T-cell (primary cell): Measurements from ENCODE around the gene CSRNP2. TPM values are rescaled to one million over a fixed set of nuclear protein-coding genes. Genes with fewer than 3 reads are reported as not detected.
A peak's percentile ranks its signal among the peaks of the same experiment; 100 is the strongest.

Experiments
- ATAC-seq, 4 experiments: fragments of 200-7000 bp in 3 of 4; fragments of 150-1000 bp in 1 of 4; cut with Tn5 transposase; replicated peaks in 1 of 4; 1 replicate in 3 of 4; 2 replicates in 1 of 4; pipeline ENCODE4 v1.10.0; 2021; ENCODE audit warnings: moderate library complexity in 3 of 4, mild to moderate bottlenecking in 2 of 4, moderate number of reproducible peaks in 1 of 4
- CTCF ChIA-PET, 2 donors: fragments of 300-600 bp; sonication (Branson Sonifier 250); formaldehyde crosslinking; loops; one replicate each; lab custom pipeline; 2022; ENCODE audit warnings: antibody characterized with exemption in 2 of 2; lab: Charles Lee
- POLR2A ChIA-PET, 2 donors: fragments of 300-600 bp; sonication (Branson Sonifier 250); formaldehyde crosslinking; loops; one replicate each; lab custom pipeline; 2022; ENCODE audit warnings: antibody characterized with exemption in 2 of 2; lab: Charles Lee
- DNase-seq, 35 experiments: peaks; one replicate each; pipeline versions ENCODE4 v3.0.0 to v3.0.0-alpha.2; 2013 to 2023
- H3K27ac ChIP-seq: one replicate; pipeline ENCODE4 v1.5.1; 2013; ENCODE audit warnings: low read length
- H3K27me3 ChIP-seq, 2 experiments: replicated peaks in 1 of 2; 1 replicate in 1 of 2; 2 replicates in 1 of 2; pipeline versions ENCODE4 v1.6.1 to v1.7.0; 2013; ENCODE audit warnings: low read length in 1 of 2, mixed read lengths in 1 of 2; ENCODE audit not compliant: control insufficient read depth in 2 of 2, insufficient read depth in 2 of 2; ENCODE audit errors: extremely low read depth in 1 of 2
- H3K36me3 ChIP-seq, 2 donors: 1 replicate in 1 of 2; 2 replicates in 1 of 2; pipeline versions ENCODE4 v1.6.1 to v1.7.0; 2013; ENCODE audit warnings: low read length in 1 of 2; ENCODE audit not compliant: control insufficient read depth in 2 of 2, insufficient read depth in 1 of 2; ENCODE audit errors: extremely low read depth in 1 of 2
- H3K4me1 ChIP-seq, 2 experiments: 1 replicate in 1 of 2; 2 replicates in 1 of 2; pipeline versions ENCODE4 v1.6.1 to v1.7.0; 2013; ENCODE audit warnings: low read length in 2 of 2, mixed read lengths in 1 of 2; ENCODE audit not compliant: insufficient read depth in 2 of 2, control insufficient read depth in 1 of 2; ENCODE audit errors: extremely low read depth in 1 of 2
- H3K4me3 ChIP-seq, 2 donors: 1 replicate in 1 of 2; 2 replicates in 1 of 2; pipeline versions ENCODE4 v1.5.1 to v1.7.0; 2013; ENCODE audit warnings: mild to moderate bottlenecking in 2 of 2, low read length in 1 of 2, moderate library complexity in 1 of 2; ENCODE audit not compliant: control insufficient read depth in 1 of 2; ENCODE audit errors: extremely low read depth in 1 of 2
- H3K9me3 ChIP-seq: 2 replicates; pipeline ENCODE4 v1.7.0; 2013
- H3K27ac Mint-ChIP-seq, 2 donors: one replicate each; pipeline ENCODE4 v1.8.0; 2020 to 2021; ENCODE audit warnings: mild to moderate bottlenecking in 2 of 2, mixed read lengths in 2 of 2
- H3K27me3 Mint-ChIP-seq, 2 donors: one replicate each; pipeline ENCODE4 v1.8.0; 2021 to 2022; ENCODE audit warnings: mixed read lengths in 2 of 2
- H3K36me3 Mint-ChIP-seq: one replicate; pipeline ENCODE4 v1.8.0; 2021; ENCODE audit warnings: mixed read lengths
- H3K4me1 Mint-ChIP-seq, 3 donors: one replicate each; pipeline ENCODE4 v1.8.0; 2020 to 2022; ENCODE audit warnings: mixed read lengths in 3 of 3, mild to moderate bottlenecking in 1 of 3
- H3K4me3 Mint-ChIP-seq, 3 donors: one replicate each; pipeline ENCODE4 v1.8.0; 2020 to 2022; ENCODE audit warnings: mild to moderate bottlenecking in 3 of 3, mixed read lengths in 3 of 3, moderate library complexity in 3 of 3
- H3K9me3 Mint-ChIP-seq, 3 donors: one replicate each; pipeline ENCODE4 v1.8.0; 2020 to 2022; ENCODE audit warnings: mixed read lengths in 3 of 3
- WGBS: methylation state at CpG from one replicate; pipeline ENCODE4 v1.1.5; 2013; ENCODE audit warnings: missing lambda C conversion rate; ENCODE audit not compliant: insufficient coverage; 5-methylcytosine and 5-hydroxymethylcytosine counted together
- total RNA-seq, 35 experiments: library from RNA in 6 of 35; stranded (reverse) in 6 of 35; fragments of 120-200 nt in 1 of 35; gene quantifications; one replicate each; pipeline versions ENCODE4 v1.2.1 to v1.2.4 and lab custom pipeline; 2013 to 2026

The CSRNP2 gene
- total RNA-seq, 5 donors from 2014 or later (not counting 1 experiment from before 2014, with no cell fraction given): 24.4 to 37.3 (median 34.3) TPM

- no peaks in the 10 kb centered on the region for H3K4me1 Mint-ChIP-seq
- Histone ChIP-seq H3K4me3 (no peak overlapping the region), H3K36me3 (peaks cover 11 to 72% of the 10 kb centered on the region in 2 donors), H3K27ac (no peak overlapping the region), H3K27me3 (no peaks in the 10 kb centered on the region), H3K9me3 (no peaks in the 10 kb centered on the region), H3K4me1 (no peaks in the 10 kb centered on the region)
- no peak for ATAC-seq
- ChIA-PET POLR2A (no interaction called here), CTCF (interaction anchor here in 1 of 2 donors (0.6 kb wide), 1 partner anchor 53 kb away, joined by 4 read pairs; no protein-coding TSS in a partner anchor)
- no peaks in the 10 kb centered on the region for H3K9me3 Mint-ChIP-seq
- peaks cover 60% of the 10 kb centered on the region for H3K36me3 Mint-ChIP-seq
- no peak for DNase-seq
- WGBS: 67% methylated on average over 1 of the region's 1 CpG
- H3K27ac Mint-ChIP-seq: no peak overlapping the region
- H3K4me3 Mint-ChIP-seq: no peak overlapping the region
- no peaks in the 10 kb centered on the region for H3K27me3 Mint-ChIP-seq
Measured at GRCh38 chr12:51098611-51099010, 15.2 kb upstream of the CSRNP2 start.

GRCh38 chr12:51090705-51091229 lies 7.4 kb upstream of the CSRNP2 start:
- POLR2A ChIA-PET: no interaction called here

GRCh38 chr12:51087818-51088217 lies 4.4 kb upstream of the CSRNP2 start:
- H3K4me3 ChIP-seq: no peak overlapping the region
- DNase-seq (no peak), ATAC-seq (no peak)
- 20% methylated on average over 1 of the region's 3 CpGs for WGBS
- H3K4me1 ChIP-seq: peaks cover 0 to 8% of the 10 kb centered on the region in 2 experiments
- H3K9me3 ChIP-seq: no peaks in the 10 kb centered on the region
- Mint-ChIP-seq H3K27ac (peak overlapping the region; percentile 20 to 77), H3K4me1 (peaks cover 7 to 14% (median 10%) of the 10 kb centered on the region in 3 donors), H3K36me3 (no peaks in the 10 kb centered on the region), H3K27me3 (no peaks in the 10 kb centered on the region), H3K4me3 (no peak overlapping the region), H3K9me3 (no peaks in the 10 kb centered on the region)
- ChIA-PET CTCF (interaction anchor here in 1 of 2 donors (0.5 kb wide), 1 partner anchor 164 kb away, joined by 3 read pairs; no protein-coding TSS in a partner anchor), POLR2A (no interaction called here)
- no peak overlapping the region for H3K27ac ChIP-seq
- H3K27me3 ChIP-seq: no peaks in the 10 kb centered on the region
- no peaks in the 10 kb centered on the region for H3K36me3 ChIP-seq

More at GRCh38 chr12:51090705-51091229, 7.4 kb upstream of the CSRNP2 start:
- ATAC-seq: no peak
- H3K27me3 Mint-ChIP-seq: no peaks in the 10 kb centered on the region
- no peak overlapping the region for H3K4me3 Mint-ChIP-seq
- H3K9me3 ChIP-seq: no peaks in the 10 kb centered on the region
- H3K27me3 ChIP-seq: no peaks in the 10 kb centered on the region
- H3K9me3 Mint-ChIP-seq: no peaks in the 10 kb centered on the region
- CTCF ChIA-PET: no interaction called here
- 98% methylated on average over 5 of the region's 10 CpGs for WGBS
- H3K27ac Mint-ChIP-seq: no peak overlapping the region
- H3K36me3 Mint-ChIP-seq: peaks cover 14% of the 10 kb centered on the region
- H3K4me3 ChIP-seq: no peak overlapping the region
- no peak overlapping the region for H3K27ac ChIP-seq
- no peak for DNase-seq
- no peaks in the 10 kb centered on the region for H3K4me1 ChIP-seq
- peaks cover 0 to 5% (median 3%) of the 10 kb centered on the region in 3 donors for H3K4me1 Mint-ChIP-seq
- H3K36me3 ChIP-seq: peaks cover 5 to 15% of the 10 kb centered on the region in 2 donors

- Histone ChIP-seq H3K4me3 (no peak overlapping the region), H3K4me1 (peaks cover 5 to 17% of the 10 kb centered on the region in 2 experiments), H3K9me3 (no peaks in the 10 kb centered on the region), H3K36me3 (no peaks in the 10 kb centered on the region), H3K27me3 (no peaks in the 10 kb centered on the region), H3K27ac (no peak overlapping the region)
- H3K4me1 Mint-ChIP-seq: peaks cover 16 to 23% (median 19%) of the 10 kb centered on the region in 3 donors
- ChIA-PET POLR2A (no interaction called here), CTCF (no interaction called here)
- no peak overlapping the region for H3K4me3 Mint-ChIP-seq
- no peak for DNase-seq
- no peak overlapping the region for H3K27ac Mint-ChIP-seq
- no peak for ATAC-seq
- no peaks in the 10 kb centered on the region for H3K27me3 Mint-ChIP-seq
- no peaks in the 10 kb centered on the region for H3K9me3 Mint-ChIP-seq
- H3K36me3 Mint-ChIP-seq: no peaks in the 10 kb centered on the region
- 100% methylated on average over 5 of the region's 10 CpGs for WGBS
Measured at GRCh38 chr12:51086933-51087332, 3.5 kb upstream of the CSRNP2 start.

GRCh38 chr12:51085757-51086156 lies 2.4 kb upstream of the CSRNP2 start:
- POLR2A ChIA-PET: no interaction called here
- Histone ChIP-seq H3K36me3 (no peaks in the 10 kb centered on the region), H3K27me3 (no peaks in the 10 kb centered on the region), H3K4me3 (no peak overlapping the region), H3K9me3 (no peaks in the 10 kb centered on the region), H3K4me1 (peaks cover 7 to 18% of the 10 kb centered on the region in 2 experiments), H3K27ac (no peak overlapping the region)
- Mint-ChIP-seq H3K4me1 (peaks cover 24 to 31% (median 27%) of the 10 kb centered on the region in 3 donors), H3K27ac (no peak overlapping the region), H3K36me3 (no peaks in the 10 kb centered on the region), H3K4me3 (no peak overlapping the region), H3K27me3 (no peaks in the 10 kb centered on the region), H3K9me3 (no peaks in the 10 kb centered on the region)
- WGBS: no CpG with 5 or more reads among the region's 3 CpGs
- ATAC-seq: no peak
- DNase-seq: no peak
- CTCF ChIA-PET: no interaction called here

- ChIA-PET POLR2A (interaction anchor here (0.5 to 1.3 kb wide), 14 partner anchors 19 to 1976 kb away, joined by 3 to 9 read pairs (median 4); partner anchors contain the start of genes DAZAP2 (in 1 of the 2) and SMAGP (in 1 of the 2)), CTCF (interaction anchor here (0.6 kb wide), 2 partner anchors 204 to 274 kb away, joined by 3 to 5 read pairs; no protein-coding TSS in a partner anchor)
- Histone ChIP-seq H3K4me3 (peak overlapping the region; percentile 66 to 86), H3K27ac (peak overlapping the region; percentile 53), H3K9me3 (no peaks in the 10 kb centered on the region), H3K27me3 (no peaks in the 10 kb centered on the region), H3K36me3 (peaks cover 0 to 2% of the 10 kb centered on the region in 2 donors), H3K4me1 (peaks cover 7 to 18% of the 10 kb centered on the region in 2 experiments)
- H3K36me3 Mint-ChIP-seq: peaks cover 8% of the 10 kb centered on the region
- WGBS: 11% methylated on average over 18 of the region's 18 CpGs
- ATAC-seq: no peak
- no peaks in the 10 kb centered on the region for H3K9me3 Mint-ChIP-seq
- H3K27ac Mint-ChIP-seq: peak overlapping the region; percentile 89 to 91
- H3K27me3 Mint-ChIP-seq: no peaks in the 10 kb centered on the region
- DNase-seq: peak in 22 of 35 experiments; percentile 1 to 50 (median 13)
- H3K4me3 Mint-ChIP-seq: peak overlapping the region; percentile 93 to 100 (median 98)
- H3K4me1 Mint-ChIP-seq: peaks cover 41 to 47% (median 44%) of the 10 kb centered on the region in 3 donors
Measured at GRCh38 chr12:51082561-51083125, 753 bp downstream of the CSRNP2 start.
